Body of pancreas (tissue), 4 donors: ENCODE data around the gene CDH4. TPM values are rescaled to one million over a fixed set of nuclear protein-coding genes. Genes with fewer than 3 reads are reported as not detected.

Source experiments
- ATAC-seq: fragments of 150-250 bp; one replicate; pipeline ENCODE4 v1.9.1; 2016
- DNase-seq, 4 donors: peaks; one replicate each; pipeline ENCODE4 v3.0.0-alpha.2; 2019
- H3K27ac ChIP-seq, 4 donors: fragments of 200-600 bp; sonication (generic); 1 replicate in 3 of 4; 2 replicates in 1 of 4; pipeline versions ENCODE4 v1.5.1 to v1.6.1; 2016 to 2019; ENCODE audit warnings: mild to moderate bottlenecking in 1 of 4, mixed read lengths in 1 of 4, moderate library complexity in 1 of 4
- H3K27me3 ChIP-seq, 2 donors: fragments of 200-600 bp; sonication (generic); one replicate each; pipeline ENCODE4 v1.6.0; 2016; ENCODE audit warnings: mild to moderate bottlenecking in 1 of 2
- H3K36me3 ChIP-seq, 2 donors: fragments of 200-600 bp; sonication (generic); replicated peaks in 1 of 2; 2 replicates each; pipeline ENCODE4 v1.5.1; 2016; ENCODE audit warnings: low read depth in 2 of 2; ENCODE audit not compliant: insufficient read depth in 1 of 2
- H3K4me1 ChIP-seq: fragments of 200-600 bp; sonication (generic); one replicate; pipeline ENCODE4 v1.6.0; 2016
- H3K4me3 ChIP-seq, 2 donors: fragments of 200-600 bp; sonication (generic); 1 replicate in 1 of 2; 2 replicates in 1 of 2; pipeline ENCODE4 v1.5.1; 2016 to 2019
- H3K9me3 ChIP-seq, 3 donors: fragments of 200-600 bp; sonication (generic); 1 replicate in 2 of 3; 2 replicates in 1 of 3; pipeline ENCODE4 v1.5.1; 2016
- CTCF ChIP-seq, 7 experiments: fragments of 450-650 bp in 4 of 7; fragments of 200-600 bp in 3 of 7; sonication (generic) in 3 of 7; IDR thresholded peaks; one replicate each; pipeline ENCODE4 v1.5.1; 2016 to 2019; ENCODE audit warnings: antibody characterized with exemption in 7 of 7
- POLR2A ChIP-seq, 3 donors: fragments of 450-650 bp; IDR thresholded peaks; one replicate each; pipeline ENCODE4 v1.6.1; 2016; ENCODE audit warnings: antibody characterized with exemption in 3 of 3, mild to moderate bottlenecking in 2 of 3
- WGBS, 2 donors: methylation state at CpG; one replicate each; pipeline ENCODE4 v1.1.5; 2017; 5-methylcytosine and 5-hydroxymethylcytosine counted together
- intact Hi-C: fragments of 100-400 bp; cut with DNase I; formaldehyde crosslinking; loops from one replicate; pipeline ENCODE4 v1.15.1; 2023
- total RNA-seq, 2 donors: library from RNA; depleted of rRNA; stranded (reverse); fragments of >200 nt; gene quantifications; one replicate each; pipeline ENCODE4 v1.1.0, GENCODE V29; 2016

CDH4 gene
- total RNA-seq, 2 donors from 2014 or later = 0.33 to 0.52 TPM

DNA sequence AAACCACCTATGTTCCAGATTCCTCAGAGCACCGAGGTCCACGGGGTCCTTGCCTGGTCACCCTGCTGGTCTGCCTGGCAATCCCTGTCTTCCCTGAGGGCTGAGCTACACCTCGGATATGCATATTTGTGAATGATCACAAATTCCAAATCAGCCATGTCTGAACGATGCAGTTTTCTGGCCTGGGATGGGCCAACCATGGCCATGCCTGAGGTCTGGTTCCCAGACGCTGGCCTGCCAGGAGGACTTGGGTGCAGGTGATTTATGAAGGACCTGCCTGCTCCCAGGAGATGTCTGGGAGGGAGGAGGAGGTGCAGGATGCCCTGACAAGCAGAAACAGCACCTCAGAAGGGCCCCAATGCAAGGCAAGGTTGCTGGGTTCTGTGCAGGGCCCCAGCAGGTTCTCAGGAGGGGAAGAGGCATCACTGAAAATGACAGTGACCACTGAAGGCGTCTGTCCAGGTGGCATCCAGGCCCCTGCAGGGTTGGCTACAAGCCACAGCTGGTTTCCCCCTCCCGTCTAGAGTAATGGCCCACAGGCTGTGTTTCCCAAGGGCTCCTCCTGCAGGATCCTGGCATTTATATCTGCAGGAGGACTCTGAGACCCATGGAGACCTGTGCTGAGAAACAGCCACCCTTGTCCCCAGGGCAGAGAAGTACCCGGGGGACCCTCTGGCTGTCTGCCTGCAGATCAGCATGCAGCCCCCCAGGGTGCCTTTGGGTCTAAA is 608.4 kb downstream of the CDH4 start:
- no peaks in the 10 kb centered on the region for H3K36me3 ChIP-seq
- H3K27me3 ChIP-seq = no peaks in the 10 kb centered on the region
- intact Hi-C loops = no loop called here
- no peak overlapping the region for H3K27ac ChIP-seq
- ATAC-seq = no peak
- DNase-seq = no peak
- no peak overlapping the region for H3K4me3 ChIP-seq
- no peaks in the 10 kb centered on the region for H3K9me3 ChIP-seq
- TF ChIP-seq CTCF (IDR thresholded peaks at IDR 0.05) = no peak
- no peak for TF ChIP-seq POLR2A (IDR thresholded peaks at IDR 0.05)
- 26 to 39% methylated on average over 8 of the region's 8 CpGs for WGBS, 2 donors
- no peaks in the 10 kb centered on the region for H3K4me1 ChIP-seq

DNA sequence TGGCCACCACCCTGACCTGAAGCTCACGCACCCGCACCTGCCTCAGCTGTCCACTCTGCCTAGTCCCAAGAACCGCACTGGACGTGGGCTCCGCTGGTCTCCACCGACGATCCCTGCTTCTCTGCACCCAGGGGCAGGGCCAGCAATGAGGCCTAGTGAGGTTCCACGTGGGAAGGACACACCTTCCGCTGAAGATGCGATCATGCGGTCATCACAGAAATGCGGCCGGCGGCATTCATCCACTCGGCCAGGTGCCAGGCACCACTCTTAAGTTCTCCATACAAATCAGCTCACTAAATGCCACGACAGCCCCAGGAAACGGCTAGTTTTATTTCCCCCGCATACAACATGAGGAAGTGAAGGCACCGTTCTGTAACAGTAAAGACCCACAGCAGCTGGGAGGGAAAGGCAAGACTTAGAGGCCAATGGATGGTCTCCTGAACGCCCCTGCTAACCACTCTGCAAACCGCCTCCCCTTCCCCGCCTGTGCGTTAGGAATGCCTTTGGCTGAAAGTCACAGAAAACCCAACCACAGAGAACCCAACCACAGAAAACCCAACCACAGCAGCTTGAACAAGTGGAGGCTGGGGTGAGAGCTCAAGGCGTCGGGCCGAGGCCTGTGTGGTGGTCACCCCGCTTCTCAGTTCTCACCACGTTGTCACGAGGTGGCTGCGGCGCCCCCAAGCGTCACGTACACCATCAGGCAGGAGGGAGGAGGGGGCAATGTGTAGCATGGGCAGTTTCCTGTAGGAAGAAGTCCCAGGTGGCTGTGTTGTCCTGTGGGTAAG is 609.2 kb downstream of the CDH4 start:
- no peaks in the 10 kb centered on the region for H3K27me3 ChIP-seq
- H3K4me3 ChIP-seq = no peak overlapping the region
- no peak for DNase-seq
- H3K4me1 ChIP-seq = no peaks in the 10 kb centered on the region
- no peaks in the 10 kb centered on the region for H3K9me3 ChIP-seq
- H3K27ac ChIP-seq = no peak overlapping the region
- no peaks in the 10 kb centered on the region for H3K36me3 ChIP-seq
- WGBS, 2 donors = 68 to 73% methylated on average over 30 to 33 of the region's 33 CpGs
- TF ChIP-seq CTCF (IDR thresholded peaks at IDR 0.05) = no peak
- TF ChIP-seq POLR2A (IDR thresholded peaks at IDR 0.05) = no peak
- intact Hi-C loops = no loop called here
- ATAC-seq = no peak

DNA sequence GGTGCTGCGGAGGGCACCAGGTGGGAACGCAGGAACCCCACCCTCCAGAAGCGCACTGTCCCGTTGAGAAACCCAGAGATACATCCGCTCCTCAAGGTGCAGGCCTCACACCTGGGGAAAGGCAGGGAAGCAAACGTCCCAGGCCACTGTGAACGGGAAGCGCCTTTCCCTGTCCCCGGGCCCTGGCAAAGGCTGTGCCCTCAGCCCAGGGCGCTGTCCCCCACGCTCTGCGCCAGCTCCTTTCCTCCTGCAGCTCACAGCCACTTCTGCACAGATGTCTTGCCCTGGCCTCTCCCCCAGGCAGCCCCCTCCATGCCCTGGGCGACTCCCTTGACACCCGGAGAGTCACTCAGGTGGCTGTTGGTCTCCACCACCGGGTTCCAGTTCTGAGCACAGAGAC is 609.8 kb downstream of the CDH4 start:
- TF ChIP-seq CTCF (IDR thresholded peaks at IDR 0.05) = no peak
- TF ChIP-seq POLR2A (IDR thresholded peaks at IDR 0.05) = no peak
- intact Hi-C loops = no loop called here
- DNase-seq = no peak
- WGBS, 2 donors = 81 to 84% methylated on average over 12 to 15 of the region's 15 CpGs
- no peaks in the 10 kb centered on the region for H3K36me3 ChIP-seq
- no peak overlapping the region for H3K27ac ChIP-seq
- H3K27me3 ChIP-seq = no peaks in the 10 kb centered on the region
- no peaks in the 10 kb centered on the region for H3K4me1 ChIP-seq
- H3K9me3 ChIP-seq = no peaks in the 10 kb centered on the region
- ATAC-seq = no peak
- no peak overlapping the region for H3K4me3 ChIP-seq

GRCh38 chr20:61862881-61863280 is 610.8 kb downstream of the CDH4 start:
- H3K27ac ChIP-seq = no peak overlapping the region
- no peak for DNase-seq

More at GRCh38 chr20:61862881-61863280, 610.8 kb downstream of the CDH4 start:
- Histone ChIP-seq H3K27me3 (no peaks in the 10 kb centered on the region), H3K9me3 (no peaks in the 10 kb centered on the region), H3K36me3 (no peaks in the 10 kb centered on the region), H3K4me1 (no peaks in the 10 kb centered on the region), H3K4me3 (no peak overlapping the region)
- no peak for ATAC-seq
- intact Hi-C loops = no loop called here
- TF ChIP-seq CTCF (IDR thresholded peaks at IDR 0.05) = no peak
- TF ChIP-seq POLR2A (IDR thresholded peaks at IDR 0.05) = no peak
- WGBS, 2 donors = 56 to 57% methylated on average over 13 of the region's 13 CpGs
